ENCODE data around the gene APOL1.
"Not testable (repeated sequence)": the region's sequence is repeated elsewhere in the genome, so short reads cannot be mapped to it uniquely, and the experiment has no call there.

The APOL1 gene

DNA sequence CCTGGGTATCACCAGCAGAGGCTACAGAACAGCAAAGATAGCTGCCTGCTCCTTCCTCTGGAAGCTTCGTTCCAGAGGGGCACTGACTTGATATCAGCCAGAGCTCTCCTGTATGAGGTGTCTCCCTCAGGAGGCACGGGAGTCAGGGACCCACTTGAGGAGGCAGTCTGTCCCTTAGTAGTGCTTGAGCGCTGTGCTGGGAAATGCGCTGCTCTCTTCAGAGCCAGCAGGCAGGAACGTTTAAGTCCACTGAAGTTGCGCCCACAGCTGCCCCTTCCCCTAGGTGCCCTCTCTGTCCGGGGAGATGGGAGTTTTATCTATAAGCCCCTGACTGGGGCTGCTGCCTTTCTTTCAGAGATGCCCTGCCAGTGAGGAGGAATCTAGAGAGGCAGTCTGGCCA, 18.3 kb downstream of the APOL1 start:
- not testable (repeated sequence) for H3K27ac ChIP-seq (replicated peaks; ENCODE audit: low read length); H3K4me2 ChIP-seq (ENCODE audit: insufficient read depth, low read length, poor library complexity, severe bottlenecking); H2BK12ac ChIP-seq (ENCODE audit: low read length); H2AK5ac ChIP-seq (ENCODE audit: low read depth, low read length); H3K9me3 ChIP-seq (replicated peaks in 1 of 2; ENCODE audit: control insufficient read depth in 2 of 2, insufficient read depth in 1 of 2, low read depth in 1 of 2, low read length in 2 of 2); DNase-seq (ENCODE audit: low spot score); H4K8ac ChIP-seq (ENCODE audit: low read depth, low read length); H2BK5ac ChIP-seq (ENCODE audit: low read length); H2BK120ac ChIP-seq (ENCODE audit: low read depth, low read length); H2BK15ac ChIP-seq (ENCODE audit: low read length); H3K36me3 ChIP-seq (replicated peaks in 1 of 2; ENCODE audit: control insufficient read depth in 2 of 2, insufficient read depth in 2 of 2, low read length in 2 of 2); H3K27me3 ChIP-seq (ENCODE audit: control insufficient read depth in 3 of 3, insufficient read depth in 3 of 3, low read depth in 1 of 3, low read length in 3 of 3); H3K79me1 ChIP-seq (ENCODE audit: low read depth, low read length); H3K9ac ChIP-seq (ENCODE audit: low read depth, low read length, poor library complexity); H3K23ac ChIP-seq (ENCODE audit: low read depth, low read length, poor library complexity); H4K91ac ChIP-seq (ENCODE audit: low read depth, low read length, poor library complexity); H3K18ac ChIP-seq (ENCODE audit: low read length); H3K4me3 ChIP-seq (ENCODE audit: low read length in 2 of 2); H3K14ac ChIP-seq (ENCODE audit: low read length); H3K4me1 ChIP-seq (ENCODE audit: control insufficient read depth in 2 of 2, insufficient read depth in 1 of 2, low read depth in 1 of 2, low read length in 2 of 2); H3K4ac ChIP-seq (ENCODE audit: low read length)
- no CpG with 5 or more reads among the region's 7 CpGs for WGBS, 2 donors (ENCODE audit: extremely low coverage in 2 of 2, insufficient read length in 2 of 2, insufficient replicate concordance in 1 of 2)
- H2AFZ ChIP-seq (ENCODE audit: low read length) = peak overlapping the region; percentile 56

DNA sequence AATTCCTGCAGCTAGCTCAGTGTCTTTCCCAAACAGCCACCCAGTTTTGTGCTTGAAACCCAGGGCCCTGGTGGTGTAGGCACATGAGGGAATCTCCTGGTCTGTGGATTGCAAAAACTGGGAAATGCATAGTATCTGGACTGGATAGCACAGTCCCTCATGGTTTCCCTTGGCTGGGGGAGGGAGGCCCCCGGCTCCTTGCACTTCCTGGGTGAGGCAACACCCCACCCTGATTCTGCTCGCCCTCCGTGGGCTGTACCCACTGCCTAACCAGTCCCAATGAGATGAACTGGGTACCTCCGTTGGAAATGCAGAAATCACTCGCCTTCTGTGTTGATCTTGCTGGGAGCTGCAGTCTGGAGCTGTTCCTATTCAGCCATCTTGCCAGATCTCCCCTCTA, 19.0 kb downstream of the APOL1 start:
- not testable (repeated sequence) for H2BK12ac ChIP-seq (ENCODE audit: low read length); H3K36me3 ChIP-seq (replicated peaks in 1 of 2; ENCODE audit: control insufficient read depth in 2 of 2, insufficient read depth in 2 of 2, low read length in 2 of 2); H2BK5ac ChIP-seq (ENCODE audit: low read length); H3K9ac ChIP-seq (ENCODE audit: low read depth, low read length, poor library complexity); H2AK5ac ChIP-seq (ENCODE audit: low read depth, low read length); H3K14ac ChIP-seq (ENCODE audit: low read length); H3K4me1 ChIP-seq (ENCODE audit: control insufficient read depth in 2 of 2, insufficient read depth in 1 of 2, low read depth in 1 of 2, low read length in 2 of 2); H2BK120ac ChIP-seq (ENCODE audit: low read depth, low read length); H3K9me3 ChIP-seq (replicated peaks in 1 of 2; ENCODE audit: control insufficient read depth in 2 of 2, insufficient read depth in 1 of 2, low read depth in 1 of 2, low read length in 2 of 2); DNase-seq (ENCODE audit: low spot score); H3K27ac ChIP-seq (replicated peaks; ENCODE audit: low read length); H3K79me1 ChIP-seq (ENCODE audit: low read depth, low read length); H4K91ac ChIP-seq (ENCODE audit: low read depth, low read length, poor library complexity); H3K4me3 ChIP-seq (ENCODE audit: low read length in 2 of 2); H3K23ac ChIP-seq (ENCODE audit: low read depth, low read length, poor library complexity); H3K4me2 ChIP-seq (ENCODE audit: insufficient read depth, low read length, poor library complexity, severe bottlenecking); H2BK15ac ChIP-seq (ENCODE audit: low read length); H3K27me3 ChIP-seq (ENCODE audit: control insufficient read depth in 3 of 3, insufficient read depth in 3 of 3, low read depth in 1 of 3, low read length in 3 of 3); H4K8ac ChIP-seq (ENCODE audit: low read depth, low read length); H3K4ac ChIP-seq (ENCODE audit: low read length); H3K18ac ChIP-seq (ENCODE audit: low read length)
- WGBS, 2 donors (ENCODE audit: extremely low coverage in 2 of 2, insufficient read length in 2 of 2, insufficient replicate concordance in 1 of 2) = no CpG with 5 or more reads among the region's 5 CpGs
- peak overlapping the region; percentile 56 for H2AFZ ChIP-seq (ENCODE audit: low read length)

DNA sequence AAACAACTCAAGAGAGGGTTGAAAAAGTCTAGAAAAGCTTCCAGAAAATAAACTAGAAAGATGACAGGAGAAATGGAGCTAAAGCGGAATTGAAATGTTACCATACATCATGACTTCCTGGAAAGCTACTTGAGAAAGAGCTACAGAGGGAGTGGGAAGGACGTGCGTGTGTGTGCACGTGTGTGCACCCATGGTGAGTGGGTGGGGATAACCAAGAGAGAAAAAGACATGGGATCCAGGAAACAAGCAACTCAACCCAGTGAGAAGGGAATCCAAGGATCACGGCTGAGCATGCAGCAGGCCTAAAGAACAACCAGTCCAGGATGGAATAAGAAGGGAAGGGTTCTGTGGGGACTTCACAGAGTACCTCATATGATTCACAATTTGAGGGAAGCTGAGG, 21.6 kb downstream of the APOL1 start:
- H3K14ac ChIP-seq (ENCODE audit: low read length) = no peak overlapping the region
- peaks cover 0 to 6% of the 10 kb centered on the region in 2 donors for H3K36me3 ChIP-seq (replicated peaks in 1 of 2; ENCODE audit: control insufficient read depth in 2 of 2, insufficient read depth in 2 of 2, low read length in 2 of 2)
- no peak overlapping the region for H3K4ac ChIP-seq (ENCODE audit: low read length)
- H3K27ac ChIP-seq (replicated peaks; ENCODE audit: low read length) = no peak overlapping the region
- no peak overlapping the region for H2BK15ac ChIP-seq (ENCODE audit: low read length)
- H3K79me1 ChIP-seq (ENCODE audit: low read depth, low read length) = no peaks in the 10 kb centered on the region
- H3K4me3 ChIP-seq (ENCODE audit: low read length in 2 of 2) = no peak overlapping the region
- no peak overlapping the region for H2AFZ ChIP-seq (ENCODE audit: low read length)
- H3K4me2 ChIP-seq (ENCODE audit: insufficient read depth, low read length, poor library complexity, severe bottlenecking) = no peak overlapping the region
- H2AK5ac ChIP-seq (ENCODE audit: low read depth, low read length) = no peak overlapping the region
- H4K91ac ChIP-seq (ENCODE audit: low read depth, low read length, poor library complexity) = no peak overlapping the region
- H3K18ac ChIP-seq (ENCODE audit: low read length) = no peak overlapping the region
- no peak for DNase-seq (ENCODE audit: low spot score)
- H3K27me3 ChIP-seq (ENCODE audit: control insufficient read depth in 3 of 3, insufficient read depth in 3 of 3, low read depth in 1 of 3, low read length in 3 of 3) = no peaks in the 10 kb centered on the region
- no peaks in the 10 kb centered on the region for H3K4me1 ChIP-seq (ENCODE audit: control insufficient read depth in 2 of 2, insufficient read depth in 1 of 2, low read depth in 1 of 2, low read length in 2 of 2)
- no peak overlapping the region for H2BK12ac ChIP-seq (ENCODE audit: low read length)
- no peak overlapping the region for H2BK5ac ChIP-seq (ENCODE audit: low read length)
- no peak overlapping the region for H4K8ac ChIP-seq (ENCODE audit: low read depth, low read length)
- no peak overlapping the region for H3K23ac ChIP-seq (ENCODE audit: low read depth, low read length, poor library complexity)
- H3K9me3 ChIP-seq (replicated peaks in 1 of 2; ENCODE audit: control insufficient read depth in 2 of 2, insufficient read depth in 1 of 2, low read depth in 1 of 2, low read length in 2 of 2) = no peaks in the 10 kb centered on the region
- H3K9ac ChIP-seq (ENCODE audit: low read depth, low read length, poor library complexity) = no peak overlapping the region
- no CpG with 5 or more reads among the region's 5 CpGs for WGBS, 2 donors (ENCODE audit: extremely low coverage in 2 of 2, insufficient read length in 2 of 2, insufficient replicate concordance in 1 of 2)
- H2BK120ac ChIP-seq (ENCODE audit: low read depth, low read length) = no peak overlapping the region

DNA sequence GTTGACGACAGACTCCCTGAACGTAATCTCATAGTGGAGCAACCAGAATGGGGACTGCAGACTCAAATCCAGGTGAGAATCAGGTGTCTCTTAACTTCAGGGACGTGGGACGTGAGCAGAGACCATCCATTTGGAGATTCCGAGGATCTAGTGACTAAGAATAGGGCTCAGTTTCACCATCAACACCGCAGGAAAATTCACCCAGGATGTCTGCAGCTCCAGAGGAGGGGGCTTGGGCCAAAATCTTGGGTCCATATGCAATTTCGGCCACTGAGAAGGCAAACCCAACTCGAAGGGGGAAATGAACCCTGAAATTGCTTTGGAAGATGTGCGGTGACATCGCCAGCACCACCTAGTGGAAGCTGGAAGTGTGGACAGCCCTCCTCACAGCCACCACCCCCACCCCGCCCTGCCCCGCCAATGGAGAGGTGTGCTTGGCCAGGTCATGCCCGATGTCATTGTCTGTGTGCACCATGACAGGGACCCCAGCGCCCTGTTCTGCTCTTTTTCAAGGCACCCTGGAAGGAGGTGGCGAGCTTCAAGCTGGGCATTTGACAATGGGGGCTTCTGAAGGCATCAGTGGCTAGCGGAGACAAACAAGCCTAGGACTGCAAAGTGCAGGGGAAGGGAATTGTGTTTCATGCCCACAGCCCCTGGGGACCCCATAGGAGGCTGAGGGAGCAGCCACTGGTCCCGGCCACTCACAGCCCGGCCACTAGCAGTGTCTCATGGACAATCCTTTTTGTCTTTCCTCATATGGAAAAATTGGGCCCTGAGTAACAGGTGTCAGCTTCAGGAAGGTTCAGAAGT, 24.8 kb downstream of the APOL1 start:
- Histone ChIP-seq H3K27ac (replicated peaks; ENCODE audit: low read length) (no peak overlapping the region), H2BK15ac (ENCODE audit: low read length) (no peak overlapping the region), H3K18ac (ENCODE audit: low read length) (peak overlapping the region; percentile 57), H4K8ac (ENCODE audit: low read depth, low read length) (no peak overlapping the region), H3K4me2 (ENCODE audit: insufficient read depth, low read length, poor library complexity, severe bottlenecking) (no peak overlapping the region), H3K14ac (ENCODE audit: low read length) (no peak overlapping the region), H2BK12ac (ENCODE audit: low read length) (no peak overlapping the region), H3K9me3 (replicated peaks in 1 of 2; ENCODE audit: control insufficient read depth in 2 of 2, insufficient read depth in 1 of 2, low read depth in 1 of 2, low read length in 2 of 2) (no peaks in the 10 kb centered on the region), H3K4ac (ENCODE audit: low read length) (no peak overlapping the region), H3K4me1 (ENCODE audit: control insufficient read depth in 2 of 2, insufficient read depth in 1 of 2, low read depth in 1 of 2, low read length in 2 of 2) (no peaks in the 10 kb centered on the region), H2BK120ac (ENCODE audit: low read depth, low read length) (no peak overlapping the region), H3K79me1 (ENCODE audit: low read depth, low read length) (no peaks in the 10 kb centered on the region), H3K36me3 (replicated peaks in 1 of 2; ENCODE audit: control insufficient read depth in 2 of 2, insufficient read depth in 2 of 2, low read length in 2 of 2) (peaks cover 16 to 30% of the 10 kb centered on the region in 2 donors), H4K91ac (ENCODE audit: low read depth, low read length, poor library complexity) (no peak overlapping the region), H3K23ac (ENCODE audit: low read depth, low read length, poor library complexity) (peak overlapping the region; percentile 21), H3K4me3 (ENCODE audit: low read length in 2 of 2) (no peak overlapping the region), H3K9ac (ENCODE audit: low read depth, low read length, poor library complexity) (no peak overlapping the region), H2AK5ac (ENCODE audit: low read depth, low read length) (no peak overlapping the region), H2AFZ (ENCODE audit: low read length) (peak overlapping the region; percentile 68), H2BK5ac (ENCODE audit: low read length) (no peak overlapping the region), H3K27me3 (ENCODE audit: control insufficient read depth in 3 of 3, insufficient read depth in 3 of 3, low read depth in 1 of 3, low read length in 3 of 3) (no peaks in the 10 kb centered on the region)
- DNase-seq (ENCODE audit: low spot score) = peak; percentile 47
- no CpG with 5 or more reads among the region's 18 CpGs for WGBS, 2 donors (ENCODE audit: extremely low coverage in 2 of 2, insufficient read length in 2 of 2, insufficient replicate concordance in 1 of 2)

All from neuronal stem cell (in vitro differentiated cells).